Measurements from ENCODE around the gene NOG.
A peak's percentile ranks its signal among the peaks of the same experiment; 100 is the strongest.

Gene NOG

DNA sequence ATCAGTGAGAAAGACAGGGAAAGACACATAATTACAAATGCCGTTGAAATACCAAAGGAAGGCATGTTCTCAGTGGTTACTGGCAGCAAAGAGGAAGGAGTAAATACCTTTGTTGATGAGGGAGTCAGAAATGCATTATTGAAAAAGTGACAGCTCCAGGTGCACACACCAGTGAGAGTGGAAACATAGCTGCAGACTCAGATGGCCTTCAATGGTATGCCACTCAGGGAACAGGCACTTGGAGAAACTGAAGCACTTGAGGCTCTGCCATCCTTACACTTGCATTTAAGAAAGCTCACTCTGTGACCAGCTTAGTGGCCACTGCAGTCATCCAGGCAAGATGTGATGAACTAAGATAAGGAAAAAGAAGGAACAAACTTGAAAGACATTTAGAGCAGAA, 29.9 kb downstream of the NOG start:
- no peak for FAIRE-seq
- TF ChIP-seq, protein P1, sequence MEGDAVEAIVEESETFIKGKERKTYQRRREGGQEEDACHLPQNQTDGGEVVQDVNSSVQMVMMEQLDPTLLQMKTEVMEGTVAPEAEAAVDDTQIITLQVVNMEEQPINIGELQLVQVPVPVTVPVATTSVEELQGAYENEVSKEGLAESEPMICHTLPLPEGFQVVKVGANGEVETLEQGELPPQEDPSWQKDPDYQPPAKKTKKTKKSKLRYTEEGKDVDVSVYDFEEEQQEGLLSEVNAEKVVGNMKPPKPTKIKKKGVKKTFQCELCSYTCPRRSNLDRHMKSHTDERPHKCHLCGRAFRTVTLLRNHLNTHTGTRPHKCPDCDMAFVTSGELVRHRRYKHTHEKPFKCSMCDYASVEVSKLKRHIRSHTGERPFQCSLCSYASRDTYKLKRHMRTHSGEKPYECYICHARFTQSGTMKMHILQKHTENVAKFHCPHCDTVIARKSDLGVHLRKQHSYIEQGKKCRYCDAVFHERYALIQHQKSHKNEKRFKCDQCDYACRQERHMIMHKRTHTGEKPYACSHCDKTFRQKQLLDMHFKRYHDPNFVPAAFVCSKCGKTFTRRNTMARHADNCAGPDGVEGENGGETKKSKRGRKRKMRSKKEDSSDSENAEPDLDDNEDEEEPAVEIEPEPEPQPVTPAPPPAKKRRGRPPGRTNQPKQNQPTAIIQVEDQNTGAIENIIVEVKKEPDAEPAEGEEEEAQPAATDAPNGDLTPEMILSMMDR (IDR thresholded peaks at IDR 0.05; ENCODE audit: insufficient read depth, missing control alignments): no peak
- no peak for DNase-seq (ENCODE audit: insufficient read length, low spot score)

- TF ChIP-seq, protein P1 (IDR thresholded peaks at IDR 0.05; ENCODE audit: insufficient read depth, missing control alignments): no peak
- no peak for FAIRE-seq
- no peak for DNase-seq (ENCODE audit: insufficient read length, low spot score)
These were observed 30.8 kb downstream of the NOG start for GRCh38 chr17:56624309-56624708.

DNA sequence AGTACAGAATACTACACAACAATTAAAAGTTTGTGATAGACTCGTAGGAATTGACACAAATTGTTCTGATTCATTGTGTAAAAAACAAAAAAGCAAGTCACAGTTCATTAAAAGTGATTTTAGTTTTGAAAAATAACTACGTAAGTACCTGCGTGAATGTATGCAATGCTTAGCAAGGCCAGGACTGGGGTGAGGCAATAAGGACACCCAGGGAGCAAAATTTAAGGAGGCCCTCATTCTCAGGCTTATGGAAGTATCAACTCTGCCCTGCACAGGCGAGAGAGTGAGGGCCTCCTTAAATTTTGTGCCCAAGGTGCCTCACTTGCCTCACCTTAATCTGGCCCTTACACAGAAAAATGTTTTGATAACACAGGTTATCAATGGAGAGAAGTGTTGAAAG, 31.4 kb downstream of the NOG start:
- DNase-seq (ENCODE audit: insufficient read length, low spot score): no peak
- FAIRE-seq: no peak

GRCh38 chr17:56629531-56630075, 36.1 kb downstream of the NOG start:
- TF ChIP-seq, protein P1 (IDR thresholded peaks at IDR 0.05; ENCODE audit: insufficient read depth, missing control alignments): peak; percentile 18
- DNase-seq (ENCODE audit: insufficient read length, low spot score) (no peak), FAIRE-seq (no peak)

More for the DNA sequence above, 31.4 kb downstream of the NOG start:
- TF ChIP-seq, protein P1 (IDR thresholded peaks at IDR 0.05; ENCODE audit: insufficient read depth, missing control alignments): no peak

DNA sequence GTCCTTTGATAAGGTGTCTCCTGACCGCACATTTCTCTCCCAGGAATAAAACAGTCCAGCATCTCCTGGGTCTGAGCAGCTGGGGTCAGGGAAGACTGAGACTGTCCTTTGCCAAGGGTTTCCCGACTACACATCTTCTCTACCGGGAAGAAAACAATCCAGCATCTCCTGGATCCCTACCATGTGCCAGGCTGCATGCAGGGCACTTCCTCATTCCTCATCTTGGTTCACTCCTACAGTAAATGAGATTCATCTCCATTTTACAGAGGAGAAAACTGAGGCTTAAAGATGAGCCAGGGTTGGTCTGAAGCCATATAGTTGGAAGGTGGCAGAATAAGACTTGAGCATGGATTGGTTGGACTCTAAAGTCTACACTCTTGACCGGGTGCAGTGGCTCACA, 36.7 kb downstream of the NOG start:
- FAIRE-seq: no peak

DNA sequence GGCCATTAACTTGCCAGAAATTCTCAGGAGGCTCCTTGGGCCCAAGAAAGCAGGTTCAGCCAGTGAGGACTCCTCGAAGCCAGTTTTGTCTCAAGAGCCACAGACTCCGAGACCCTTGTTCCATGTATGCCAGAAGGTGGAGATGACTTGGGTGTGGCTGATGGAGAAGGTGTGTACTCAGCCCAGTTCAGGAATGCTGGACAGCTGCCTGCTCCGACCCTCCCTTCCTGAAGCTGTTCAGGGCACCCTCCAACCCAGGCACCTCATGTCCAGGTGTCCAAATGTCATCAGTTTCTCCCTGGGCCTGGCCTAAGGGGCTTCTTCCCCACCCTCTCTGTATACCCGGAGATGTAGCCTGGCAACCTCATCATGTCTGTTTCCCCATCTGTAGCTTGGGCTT, 40.2 kb downstream of the NOG start:
- DNase-seq (ENCODE audit: insufficient read length, low spot score): no peak
- no peak for FAIRE-seq
- TF ChIP-seq, protein P1 (IDR thresholded peaks at IDR 0.05; ENCODE audit: insufficient read depth, missing control alignments): no peak

More for the DNA sequence above, 36.7 kb downstream of the NOG start:
- TF ChIP-seq, protein P1 (IDR thresholded peaks at IDR 0.05; ENCODE audit: insufficient read depth, missing control alignments): no peak
- DNase-seq (ENCODE audit: insufficient read length, low spot score): no peak

DNA sequence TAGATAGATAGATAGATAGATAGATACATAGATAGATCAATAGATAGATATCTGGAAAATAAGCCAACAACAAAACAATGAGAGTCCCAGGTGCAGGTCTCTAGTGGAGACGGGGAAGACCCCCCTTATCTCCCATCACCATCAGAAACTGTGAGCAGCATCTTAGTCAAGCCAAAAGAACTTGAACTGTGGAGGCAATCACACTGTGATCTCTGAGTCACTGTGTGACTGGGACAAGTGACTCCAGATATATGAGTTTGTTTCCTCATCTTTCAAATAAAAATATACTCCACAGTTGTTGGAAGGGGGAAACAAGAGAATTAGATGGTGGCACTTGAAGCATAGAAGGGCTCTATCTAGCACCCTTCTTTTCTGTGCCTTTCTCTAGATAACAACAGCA, 42.1 kb downstream of the NOG start:
- FAIRE-seq (no peak), DNase-seq (ENCODE audit: insufficient read length, low spot score) (no peak)
- TF ChIP-seq, protein P1 (IDR thresholded peaks at IDR 0.05; ENCODE audit: insufficient read depth, missing control alignments): no peak
